GM23338 (cell line): ENCODE measurements around the gene S100A13. TPM values are rescaled to one million over a fixed set of nuclear protein-coding genes. Genes with fewer than 3 reads are reported as not detected.

Experiments
- ATAC-seq: fragments of 200-7000 bp; cut with Tn5 transposase; 3 replicates; pipeline ENCODE4 v1.9.1; 2020
- DNase-seq: peaks from one replicate; pipeline ENCODE4 v3.0.0-alpha.2; 2015; ENCODE audit warnings: low spot score
- H2AFZ ChIP-seq: fragments of 200-600 bp; sonication (generic); 2 replicates; pipeline ENCODE4 v1.8.0; 2016; ENCODE audit warnings: antibody characterized with exemption, mild to moderate bottlenecking, moderate library complexity
- H3F3A ChIP-seq: fragments of 200-600 bp; sonication (generic); replicated peaks from 2 replicates; pipeline ENCODE4 v1.8.0; 2017; ENCODE audit warnings: antibody characterized with exemption, mixed run types, low read depth
- H3K27ac ChIP-seq: fragments of 200-600 bp; sonication (generic); 2 replicates; pipeline ENCODE4 v1.6.1; 2016; ENCODE audit warnings: low read depth
- H3K27me3 ChIP-seq: fragments of 200-600 bp; sonication (generic); 2 replicates; pipeline ENCODE4 v1.8.0; 2016; ENCODE audit warnings: mild to moderate bottlenecking, mixed run types, moderate library complexity; ENCODE audit not compliant: insufficient read depth
- H3K36me3 ChIP-seq: fragments of 200-600 bp; sonication (generic); 2 replicates; pipeline ENCODE4 v1.8.0; 2016; ENCODE audit warnings: mild to moderate bottlenecking; ENCODE audit not compliant: insufficient read depth
- H3K4me1 ChIP-seq: fragments of 200-600 bp; sonication (generic); 2 replicates; pipeline ENCODE4 v1.8.0; 2016; ENCODE audit warnings: mild to moderate bottlenecking, moderate library complexity; ENCODE audit not compliant: insufficient read depth
- H3K4me2 ChIP-seq: fragments of 200-600 bp; sonication (generic); 2 replicates; pipeline ENCODE4 v1.7.1; 2017; ENCODE audit warnings: mixed run types
- H3K4me3 ChIP-seq: fragments of 200-600 bp; sonication (generic); 2 replicates; pipeline ENCODE4 v1.6.1; 2016; ENCODE audit warnings: mixed run types
- H3K79me2 ChIP-seq: fragments of 200-600 bp; sonication (generic); replicated peaks from 2 replicates; pipeline ENCODE4 v1.8.0; 2017; ENCODE audit warnings: mild to moderate bottlenecking; ENCODE audit not compliant: insufficient read depth
- H3K9me2 ChIP-seq: fragments of 200-600 bp; sonication (generic); 2 replicates; pipeline ENCODE4 v1.8.0; 2017; ENCODE audit not compliant: insufficient read depth
- H4K20me1 ChIP-seq: fragments of 200-600 bp; sonication (generic); replicated peaks from 2 replicates; pipeline ENCODE4 v1.8.0; 2017; ENCODE audit warnings: mild to moderate bottlenecking; ENCODE audit not compliant: insufficient read depth
- H3K27ac Mint-ChIP-seq: 2 replicates; pipeline ENCODE4 v1.8.0; 2020; ENCODE audit warnings: inconsistent platforms, mild to moderate bottlenecking, moderate library complexity, mixed read lengths
- H3K27me3 Mint-ChIP-seq: 3 replicates; pipeline ENCODE4 v1.8.0; 2022; ENCODE audit warnings: low read depth, mild to moderate bottlenecking, moderate library complexity, mixed read lengths, inconsistent platforms; ENCODE audit not compliant: insufficient read depth, poor library complexity
- H3K36me3 Mint-ChIP-seq: 3 replicates; pipeline ENCODE4 v1.8.0; 2021; ENCODE audit warnings: low read depth, mild to moderate bottlenecking, inconsistent platforms, moderate library complexity, mixed read lengths
- H3K4me1 Mint-ChIP-seq: 3 replicates; pipeline ENCODE4 v1.8.0; 2020; ENCODE audit warnings: mild to moderate bottlenecking, inconsistent platforms, mixed read lengths
- H3K4me3 Mint-ChIP-seq: 3 replicates; pipeline ENCODE4 v1.8.0; 2021; ENCODE audit warnings: moderate library complexity, mild to moderate bottlenecking, inconsistent platforms, mixed read lengths
- H3K9me3 Mint-ChIP-seq: 3 replicates; pipeline ENCODE4 v1.8.0; 2020; ENCODE audit warnings: moderate library complexity, mild to moderate bottlenecking, inconsistent platforms, mixed read lengths
- EZH2 ChIP-seq: fragments of 200-600 bp; sonication (generic); IDR thresholded peaks from one replicate; pipeline ENCODE4 v1.8.0; 2017; ENCODE audit warnings: antibody characterized with exemption, mild to moderate bottlenecking, low read depth; ENCODE audit not compliant: unreplicated experiment
- JUNB ChIP-seq: IDR thresholded peaks from one replicate; pipeline ENCODE4 v1.6.1; 2016; ENCODE audit warnings: antibody characterized with exemption; ENCODE audit not compliant: unreplicated experiment
- NANOG ChIP-seq: IDR thresholded peaks from 2 replicates; pipeline ENCODE4 v1.6.1; 2016; ENCODE audit warnings: antibody characterized with exemption, borderline replicate concordance
- POLR2AphosphoS5 ChIP-seq: IDR thresholded peaks from 2 replicates; pipeline ENCODE4 v1.6.1; 2016; ENCODE audit warnings: antibody characterized with exemption, low read depth
- STAT1 ChIP-seq: IDR thresholded peaks from one replicate; pipeline ENCODE4 v1.6.1; 2016; ENCODE audit warnings: antibody characterized with exemption; ENCODE audit not compliant: unreplicated experiment
- ZNF331 ChIP-seq: fragments of 250-450 bp; sonication (Bioruptor Pico); IDR thresholded peaks from 2 replicates; pipeline ENCODE4 v1.5.0; 2020; ENCODE audit warnings: low read depth, mild to moderate bottlenecking, moderate library complexity
- ZNF462 ChIP-seq: fragments of 250-450 bp; sonication (Bioruptor Pico); IDR thresholded peaks from 2 replicates; pipeline ENCODE4 v1.5.0; 2020; ENCODE audit warnings: mild to moderate bottlenecking, moderate library complexity
- polyA plus RNA-seq: library from polyadenylated mRNA; unstranded; fragments of >200 nt; fragmentation: Nextera tagmentation; extraction: Ambion mirVana; gene quantifications from 2 replicates; pipeline ENCODE4 v1.2.1, GENCODE V29; 2016
- total RNA-seq: library from RNA; depleted of rRNA; stranded (reverse); fragments of >200 nt; shearing (Covaris generic); gene quantifications from 2 replicates; pipeline ENCODE4 v1.2.3, GENCODE V29; 2014
- TF ChIP-seq, protein P1 (sequence below): IDR thresholded peaks from 2 replicates; pipeline ENCODE4 v1.6.1; 2016; ENCODE audit warnings: antibody characterized with exemption

The S100A13 gene
- total and polyA plus RNA-seq, 2 experiments from 2014 or later: 32.7 to 165 TPM

GRCh38 chr1:153577624-153578051 is 49.7 kb downstream of the S100A13 start:
- Mint-ChIP-seq H3K36me3 (no peaks in the 10 kb centered on the region; the same call in 1 of the 3 replicates), H3K27ac (no peak overlapping the region), H3K4me1 (peaks cover 13% of the 10 kb centered on the region), H3K9me3 (peaks cover 23% of the 10 kb centered on the region; the same call in 2 of the 3 replicates), H3K4me3 (no peak overlapping the region), H3K27me3 (peaks cover 4% of the 10 kb centered on the region)
- Histone ChIP-seq H3K79me2 (no peaks in the 10 kb centered on the region), H3K4me3 (no peak overlapping the region), H3K4me2 (no peak overlapping the region), H3K36me3 (no peaks in the 10 kb centered on the region), H4K20me1 (no peaks in the 10 kb centered on the region), H3K9me2 (no peaks in the 10 kb centered on the region), H2AFZ (no peak overlapping the region; the same call in 1 of the 2 replicates), H3F3A (no peaks in the 10 kb centered on the region), H3K27ac (no peak overlapping the region), H3K4me1 (peaks cover 6% of the 10 kb centered on the region; the same call in 1 of the 2 replicates), H3K27me3 (no peaks in the 10 kb centered on the region)
- DNase-seq (peak; percentile 11), ATAC-seq (no peak)
- TF ChIP-seq ZNF462 (CRISPR knock-in tag) (no peak), JUNB (no peak), ZNF331 (CRISPR knock-in tag) (no peak), EZH2 (no peak), POLR2AphosphoS5 (no peak), NANOG (no peak), STAT1 (no peak)
- TF ChIP-seq, protein P1, sequence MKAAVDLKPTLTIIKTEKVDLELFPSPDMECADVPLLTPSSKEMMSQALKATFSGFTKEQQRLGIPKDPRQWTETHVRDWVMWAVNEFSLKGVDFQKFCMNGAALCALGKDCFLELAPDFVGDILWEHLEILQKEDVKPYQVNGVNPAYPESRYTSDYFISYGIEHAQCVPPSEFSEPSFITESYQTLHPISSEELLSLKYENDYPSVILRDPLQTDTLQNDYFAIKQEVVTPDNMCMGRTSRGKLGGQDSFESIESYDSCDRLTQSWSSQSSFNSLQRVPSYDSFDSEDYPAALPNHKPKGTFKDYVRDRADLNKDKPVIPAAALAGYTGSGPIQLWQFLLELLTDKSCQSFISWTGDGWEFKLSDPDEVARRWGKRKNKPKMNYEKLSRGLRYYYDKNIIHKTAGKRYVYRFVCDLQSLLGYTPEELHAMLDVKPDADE: no peak
